Measurements from ENCODE around the gene MMP21. TPM values are rescaled to one million over a fixed set of nuclear protein-coding genes. Genes with fewer than 3 reads are reported as not detected.

Gene MMP21
- total RNA-seq, 2 experiments from 2014 or later = 0.10 TPM; not detected in 1

DNA sequence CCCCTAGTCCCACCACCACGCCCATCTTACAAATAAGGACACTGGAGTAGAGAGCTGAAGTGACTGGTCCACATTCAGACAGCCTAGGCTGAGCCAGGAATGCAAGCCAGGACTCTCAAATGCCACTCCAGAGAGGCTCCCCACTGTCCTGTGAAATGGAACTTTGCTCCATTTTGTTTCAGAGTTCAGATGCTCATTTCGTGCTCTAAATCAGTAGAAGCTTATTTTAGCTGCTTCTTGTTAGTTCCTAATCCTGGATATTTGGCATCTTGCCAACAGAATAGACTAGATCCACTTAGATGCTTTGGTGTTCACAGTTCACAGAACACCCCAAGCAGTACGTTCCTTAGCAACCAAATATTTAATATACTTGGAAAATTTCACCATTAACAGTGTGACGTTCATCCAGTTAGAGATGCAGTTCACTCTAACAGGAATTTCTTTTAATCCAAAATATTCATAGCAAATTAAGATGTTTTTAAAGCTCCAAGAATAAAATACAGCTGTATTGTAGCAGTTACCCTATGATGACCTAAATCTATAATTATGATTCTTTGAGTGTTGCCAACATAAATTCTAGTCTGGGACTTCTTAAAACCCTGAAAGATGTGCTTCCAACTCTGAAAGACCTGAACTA lies 7.3 kb downstream of the MMP21 start:
- H3K36me3 Mint-ChIP-seq (ENCODE audit: low read depth) = peaks cover 36% of the 10 kb centered on the region
- no peak for DNase-seq
- CTCF ChIA-PET = interaction anchor here (1.4 kb wide), 1 partner anchor 11 kb away, joined by 3 read pairs; no protein-coding TSS in a partner anchor
- no peaks in the 10 kb centered on the region for H3K27me3 Mint-ChIP-seq
- H3K4me3 Mint-ChIP-seq = no peak overlapping the region
- no peaks in the 10 kb centered on the region for H3K9me3 Mint-ChIP-seq
- POLR2A ChIA-PET = no interaction called here
- H3K4me1 Mint-ChIP-seq = no peaks in the 10 kb centered on the region
- H3K27ac Mint-ChIP-seq = no peak overlapping the region

- POLR2A ChIA-PET = no interaction called here
- peaks cover 46% of the 10 kb centered on the region for H3K36me3 Mint-ChIP-seq (ENCODE audit: low read depth)
- DNase-seq = no peak
- H3K9me3 Mint-ChIP-seq = no peaks in the 10 kb centered on the region
- H3K4me3 Mint-ChIP-seq = no peak overlapping the region
- no peaks in the 10 kb centered on the region for H3K4me1 Mint-ChIP-seq
- no peaks in the 10 kb centered on the region for H3K27me3 Mint-ChIP-seq
- CTCF ChIA-PET = no interaction called here
- H3K27ac Mint-ChIP-seq = no peak overlapping the region
Observed at GRCh38 chr10:125766511-125766910, 9.1 kb downstream of the MMP21 start.

DNA sequence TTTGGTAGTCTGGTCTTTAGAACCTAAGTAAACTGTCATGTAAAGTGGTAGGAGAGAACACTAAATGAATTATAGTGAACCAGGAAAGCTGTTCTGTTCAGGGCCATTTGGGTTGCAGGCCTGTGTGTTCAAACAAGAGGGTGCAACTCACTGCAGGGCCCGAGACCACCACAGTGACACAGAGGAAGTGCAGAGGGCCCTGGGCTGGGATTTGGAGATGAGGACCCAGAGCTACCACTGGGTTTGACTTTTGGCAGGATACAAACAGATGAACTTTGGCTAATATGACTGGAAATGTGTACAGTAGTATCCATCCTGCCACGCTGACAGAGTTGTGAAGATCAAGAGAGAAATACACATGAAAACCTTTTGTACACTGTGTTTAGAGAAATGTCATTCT lies 9.8 kb downstream of the MMP21 start:
- DNase-seq = no peak
- Mint-ChIP-seq H3K4me3 (no peak overlapping the region), H3K27me3 (no peaks in the 10 kb centered on the region), H3K9me3 (no peaks in the 10 kb centered on the region), H3K36me3 (ENCODE audit: low read depth) (peaks cover 50% of the 10 kb centered on the region), H3K27ac (no peak overlapping the region), H3K4me1 (no peaks in the 10 kb centered on the region)
- ChIA-PET POLR2A (no interaction called here), CTCF (no interaction called here)

DNA sequence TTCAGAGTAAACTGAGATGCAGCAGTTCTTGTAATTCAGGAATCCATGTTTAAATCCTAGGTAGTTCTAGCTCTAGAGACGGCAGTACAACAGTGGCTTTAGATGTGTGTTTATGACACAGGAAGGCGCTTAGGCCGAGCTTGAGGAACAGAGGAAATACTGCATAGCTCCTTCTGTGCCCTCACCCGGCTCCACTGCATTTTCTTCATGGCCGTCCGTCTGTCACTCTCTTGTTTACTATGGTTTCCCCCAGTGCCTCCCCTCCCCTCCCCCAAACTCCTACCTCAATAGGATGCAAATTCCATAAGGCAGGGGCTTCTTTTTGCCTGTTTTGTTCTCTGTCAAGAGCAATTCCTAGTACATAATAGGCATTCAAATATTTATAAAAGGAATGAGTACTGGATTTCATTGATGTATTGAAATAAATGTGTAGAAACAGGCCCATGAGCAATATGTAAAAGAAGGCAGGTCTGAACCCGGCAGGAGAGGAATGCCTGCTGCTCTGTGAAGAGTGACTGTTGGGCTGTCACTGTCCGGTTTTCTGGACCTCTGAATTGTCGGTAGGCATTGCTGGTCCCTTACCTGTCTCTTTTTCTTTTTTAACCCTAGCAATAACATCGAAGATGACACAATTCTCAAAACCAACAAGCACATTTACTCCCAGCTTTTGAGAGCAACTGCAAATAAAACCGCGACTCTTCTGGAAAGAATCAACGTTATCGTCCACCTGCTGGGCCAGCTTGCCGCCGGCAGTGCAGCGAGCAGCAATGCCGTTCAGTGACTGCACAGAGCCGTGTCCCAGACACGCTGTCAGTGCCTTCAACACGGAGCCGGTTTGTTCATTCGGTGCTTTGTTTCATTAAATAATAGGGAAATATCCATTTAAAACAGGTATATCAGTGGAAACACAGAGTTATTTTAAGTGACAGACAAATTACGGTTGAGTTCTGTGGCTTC lies 12.7 kb downstream of the MMP21 start:
- H3K9me3 Mint-ChIP-seq = no peaks in the 10 kb centered on the region
- H3K27me3 Mint-ChIP-seq = no peaks in the 10 kb centered on the region
- ChIA-PET POLR2A (no interaction called here), CTCF (interaction anchor here (0.9 to 1.1 kb wide), 2 partner anchors 8 to 15 kb away, joined by 3 read pairs; no protein-coding TSS in a partner anchor)
- no peak for DNase-seq
- H3K4me1 Mint-ChIP-seq = no peaks in the 10 kb centered on the region
- H3K4me3 Mint-ChIP-seq = no peak overlapping the region
- H3K27ac Mint-ChIP-seq = no peak overlapping the region
- H3K36me3 Mint-ChIP-seq (ENCODE audit: low read depth) = peaks cover 62% of the 10 kb centered on the region

DNA sequence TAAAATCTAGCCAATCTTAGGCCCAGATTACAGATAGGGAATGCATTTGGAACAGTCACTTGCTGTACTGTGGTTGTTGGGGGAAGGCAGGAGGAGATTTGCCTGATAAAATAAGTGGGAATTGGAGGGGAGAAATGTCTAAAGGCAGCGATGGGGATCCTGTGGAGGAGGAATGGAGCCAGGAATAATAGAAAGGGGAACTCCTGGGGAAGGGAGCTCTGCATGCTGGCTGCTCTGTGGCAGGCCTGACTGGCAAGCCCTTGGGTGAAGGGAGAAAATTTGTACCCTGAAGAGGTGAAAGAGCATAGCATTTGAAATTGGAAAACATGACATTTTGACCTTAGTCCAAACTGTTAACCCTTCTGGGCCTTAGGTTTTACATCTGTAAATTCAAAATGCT lies 13.7 kb downstream of the MMP21 start:
- Mint-ChIP-seq H3K9me3 (no peaks in the 10 kb centered on the region), H3K4me1 (no peaks in the 10 kb centered on the region), H3K27me3 (no peaks in the 10 kb centered on the region), H3K27ac (no peak overlapping the region), H3K4me3 (no peak overlapping the region), H3K36me3 (ENCODE audit: low read depth) (peaks cover 62% of the 10 kb centered on the region)
- ChIA-PET POLR2A (no interaction called here), CTCF (no interaction called here)
- no peak for DNase-seq

- no peak for DNase-seq
- ChIA-PET CTCF (interaction anchor here (1.3 kb wide), 1 partner anchor 10 kb away, joined by 3 read pairs; no protein-coding TSS in a partner anchor), POLR2A (no interaction called here)
- Mint-ChIP-seq H3K27me3 (no peaks in the 10 kb centered on the region), H3K4me1 (peaks cover 1% of the 10 kb centered on the region), H3K36me3 (ENCODE audit: low read depth) (peaks cover 56% of the 10 kb centered on the region), H3K4me3 (no peak overlapping the region), H3K27ac (no peak overlapping the region), H3K9me3 (no peaks in the 10 kb centered on the region)
Observed at GRCh38 chr10:125757742-125758141, 17.9 kb downstream of the MMP21 start.

GRCh38 chr10:125756853-125757487 lies 18.7 kb downstream of the MMP21 start:
- no peaks in the 10 kb centered on the region for H3K9me3 Mint-ChIP-seq
- H3K36me3 Mint-ChIP-seq (ENCODE audit: low read depth) = peaks cover 55% of the 10 kb centered on the region
- H3K27ac Mint-ChIP-seq = no peak overlapping the region
- CTCF ChIA-PET = interaction anchor here (1.3 kb wide), 1 partner anchor 11 kb away, joined by 3 read pairs; no protein-coding TSS in a partner anchor
- no peak overlapping the region for H3K4me3 Mint-ChIP-seq
- peaks cover 1% of the 10 kb centered on the region for H3K4me1 Mint-ChIP-seq
- POLR2A ChIA-PET = no interaction called here
- DNase-seq = no peak
- no peaks in the 10 kb centered on the region for H3K27me3 Mint-ChIP-seq

DNA sequence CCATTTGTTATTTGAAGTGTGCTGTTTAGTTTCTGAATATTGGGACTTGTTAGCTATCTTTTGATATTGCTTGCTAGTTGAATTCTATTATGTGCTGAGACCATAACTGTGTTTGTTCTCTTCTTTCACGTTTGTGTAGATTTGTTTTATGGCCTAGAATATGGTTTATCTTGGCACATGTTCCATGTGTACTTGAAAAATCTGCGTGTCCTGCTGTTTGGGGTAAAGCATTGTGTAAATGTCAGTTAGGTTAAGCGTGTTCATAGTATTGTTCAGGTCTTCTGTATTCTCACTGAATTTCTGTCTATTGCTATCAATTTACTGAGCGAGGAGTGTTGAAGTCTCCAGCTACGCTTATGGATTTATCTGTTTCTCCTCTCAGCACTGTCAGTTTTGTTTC lies 19.4 kb downstream of the MMP21 start:
- H3K27ac Mint-ChIP-seq = no peak overlapping the region
- ChIA-PET POLR2A (no interaction called here), CTCF (no interaction called here)

GRCh38 chr10:125747417-125747816 lies 28.2 kb downstream of the MMP21 start:
- ChIA-PET CTCF (no interaction called here), POLR2A (no interaction called here)
- Mint-ChIP-seq H3K27me3 (no peaks in the 10 kb centered on the region), H3K27ac (no peak overlapping the region), H3K4me3 (no peak overlapping the region), H3K36me3 (ENCODE audit: low read depth) (peaks cover 75% of the 10 kb centered on the region), H3K9me3 (peaks cover 5% of the 10 kb centered on the region), H3K4me1 (peaks cover 9% of the 10 kb centered on the region)
- no peak for DNase-seq

More for the DNA sequence above, 19.4 kb downstream of the MMP21 start:
- Mint-ChIP-seq H3K36me3 (ENCODE audit: low read depth) (peaks cover 55% of the 10 kb centered on the region), H3K4me1 (peaks cover 1% of the 10 kb centered on the region), H3K9me3 (no peaks in the 10 kb centered on the region), H3K4me3 (no peak overlapping the region), H3K27me3 (no peaks in the 10 kb centered on the region)
- DNase-seq = no peak

DNA sequence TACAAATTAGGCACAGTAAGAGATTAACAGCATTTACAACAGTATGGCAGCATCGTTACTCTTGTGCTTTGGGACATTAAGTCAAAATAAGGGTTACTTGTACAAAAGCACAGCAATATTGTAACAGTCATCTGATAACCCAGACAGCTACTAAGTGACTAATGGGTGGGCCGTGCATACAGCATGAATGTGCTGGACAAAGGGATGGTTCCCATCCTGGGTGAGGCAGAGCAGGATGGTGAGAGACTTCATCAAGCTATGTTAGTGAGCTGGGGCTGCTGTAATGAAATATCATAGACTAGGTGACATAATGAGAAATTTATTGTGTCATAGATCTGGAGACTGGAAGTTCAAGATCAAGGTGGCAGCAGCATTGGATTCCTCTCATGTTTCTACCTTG lies 30.7 kb downstream of the MMP21 start:
- peaks cover 9% of the 10 kb centered on the region for H3K4me1 Mint-ChIP-seq
- CTCF ChIA-PET = no interaction called here
- H3K36me3 Mint-ChIP-seq (ENCODE audit: low read depth) = peaks cover 73% of the 10 kb centered on the region
- no peak overlapping the region for H3K4me3 Mint-ChIP-seq
- no peaks in the 10 kb centered on the region for H3K27me3 Mint-ChIP-seq
- no peak overlapping the region for H3K27ac Mint-ChIP-seq
- POLR2A ChIA-PET = no interaction called here
- H3K9me3 Mint-ChIP-seq = peaks cover 5% of the 10 kb centered on the region
- DNase-seq = no peak

DNA sequence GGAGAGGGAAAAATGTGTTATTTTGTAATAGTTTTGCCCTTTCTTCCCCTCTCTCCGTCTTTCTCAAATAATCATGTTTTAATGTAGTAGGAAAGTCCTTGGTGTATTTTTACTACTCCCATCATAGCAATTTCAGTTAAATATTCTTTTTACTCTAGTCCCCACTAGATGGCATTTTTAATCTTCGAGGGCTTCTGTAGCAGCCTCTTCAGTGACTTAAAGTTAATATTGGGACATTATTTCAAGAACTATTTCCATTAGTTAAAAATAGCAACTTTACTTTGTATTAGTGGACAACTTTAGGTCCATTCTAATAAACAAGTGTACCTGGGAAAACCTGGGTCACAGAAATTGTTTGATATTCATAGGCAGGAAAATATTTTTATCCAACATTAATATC lies 33.2 kb downstream of the MMP21 start:
- no peak overlapping the region for H3K4me3 Mint-ChIP-seq
- POLR2A ChIA-PET = no interaction called here
- no peaks in the 10 kb centered on the region for H3K27me3 Mint-ChIP-seq
- H3K27ac Mint-ChIP-seq = no peak overlapping the region
- peaks cover 75% of the 10 kb centered on the region for H3K36me3 Mint-ChIP-seq (ENCODE audit: low read depth)
- CTCF ChIA-PET = no interaction called here
- no peak for DNase-seq
- H3K4me1 Mint-ChIP-seq = peaks cover 9% of the 10 kb centered on the region
- H3K9me3 Mint-ChIP-seq = peaks cover 5% of the 10 kb centered on the region

DNA sequence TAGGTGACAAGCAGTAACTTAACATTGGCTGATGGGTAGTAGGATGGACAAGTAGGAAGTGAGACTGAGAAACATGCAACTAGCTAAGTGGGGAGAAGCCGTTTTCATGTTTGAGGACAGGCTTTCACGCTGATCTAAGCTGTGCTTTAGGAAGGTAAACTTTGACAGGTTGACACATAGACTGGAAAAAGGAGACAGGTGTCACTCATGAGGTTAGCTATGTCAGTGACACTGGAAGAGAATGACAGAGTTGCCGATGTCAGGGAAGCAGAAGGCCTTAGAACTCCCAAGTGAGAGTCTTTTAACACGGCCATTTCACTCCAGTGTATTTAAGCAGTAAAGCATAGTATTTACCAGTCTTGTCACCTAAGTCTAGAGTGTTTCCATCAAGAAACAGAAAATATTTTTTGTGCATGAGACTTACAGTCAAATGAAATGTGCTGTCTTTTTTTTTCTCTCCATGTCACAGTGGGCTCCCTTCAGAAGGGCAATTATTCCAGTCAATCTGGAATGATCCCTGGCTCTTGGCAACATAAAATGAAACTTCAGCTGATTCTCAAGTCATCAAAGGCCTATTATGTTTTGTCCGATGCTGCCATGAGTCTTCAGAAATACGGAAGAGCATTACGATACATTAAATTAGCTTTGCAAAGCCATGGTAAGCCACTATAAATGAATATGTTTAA lies 35.5 kb downstream of the MMP21 start:
- peaks cover 79% of the 10 kb centered on the region for H3K36me3 Mint-ChIP-seq (ENCODE audit: low read depth)
- no peak for DNase-seq
- no peak overlapping the region for H3K4me3 Mint-ChIP-seq
- H3K27ac Mint-ChIP-seq = no peak overlapping the region
- CTCF ChIA-PET = no interaction called here
- no peaks in the 10 kb centered on the region for H3K9me3 Mint-ChIP-seq
- no peaks in the 10 kb centered on the region for H3K27me3 Mint-ChIP-seq
- POLR2A ChIA-PET = interaction anchor here (0.8 kb wide), 1 partner anchor 9 kb away, joined by 5 read pairs; no protein-coding TSS in a partner anchor
- peaks cover 2% of the 10 kb centered on the region for H3K4me1 Mint-ChIP-seq

DNA sequence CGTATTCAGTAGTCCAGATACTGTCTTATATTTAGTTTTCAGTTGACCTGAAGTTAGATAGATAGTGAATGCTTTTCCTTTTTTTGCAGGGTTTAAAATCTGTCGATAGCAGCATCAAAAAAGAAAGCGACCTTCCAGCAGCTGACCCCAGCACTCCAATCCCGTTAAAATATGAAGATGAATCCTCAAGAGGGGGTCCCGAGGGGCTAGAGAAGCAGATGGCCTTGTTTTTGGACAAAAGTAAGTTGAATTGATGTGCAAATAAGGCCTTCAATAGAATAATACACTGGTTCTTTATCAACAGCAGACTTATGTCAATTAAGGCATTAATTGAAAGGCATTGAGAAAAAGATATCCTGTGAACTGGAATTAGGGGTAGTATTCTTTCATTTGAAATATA lies 37.4 kb downstream of the MMP21 start:
- Mint-ChIP-seq H3K4me3 (no peak overlapping the region), H3K4me1 (no peaks in the 10 kb centered on the region), H3K9me3 (no peaks in the 10 kb centered on the region), H3K36me3 (ENCODE audit: low read depth) (peaks cover 76% of the 10 kb centered on the region), H3K27ac (no peak overlapping the region), H3K27me3 (no peaks in the 10 kb centered on the region)
- no peak for DNase-seq
- CTCF ChIA-PET = no interaction called here
- POLR2A ChIA-PET = no interaction called here
